ENCODE measurements around the gene ADGRF4.

GRCh38 chr6:47727391-47727790 is 29.0 kb downstream of the ADGRF4 start:
- TF ChIP-seq, protein P1, sequence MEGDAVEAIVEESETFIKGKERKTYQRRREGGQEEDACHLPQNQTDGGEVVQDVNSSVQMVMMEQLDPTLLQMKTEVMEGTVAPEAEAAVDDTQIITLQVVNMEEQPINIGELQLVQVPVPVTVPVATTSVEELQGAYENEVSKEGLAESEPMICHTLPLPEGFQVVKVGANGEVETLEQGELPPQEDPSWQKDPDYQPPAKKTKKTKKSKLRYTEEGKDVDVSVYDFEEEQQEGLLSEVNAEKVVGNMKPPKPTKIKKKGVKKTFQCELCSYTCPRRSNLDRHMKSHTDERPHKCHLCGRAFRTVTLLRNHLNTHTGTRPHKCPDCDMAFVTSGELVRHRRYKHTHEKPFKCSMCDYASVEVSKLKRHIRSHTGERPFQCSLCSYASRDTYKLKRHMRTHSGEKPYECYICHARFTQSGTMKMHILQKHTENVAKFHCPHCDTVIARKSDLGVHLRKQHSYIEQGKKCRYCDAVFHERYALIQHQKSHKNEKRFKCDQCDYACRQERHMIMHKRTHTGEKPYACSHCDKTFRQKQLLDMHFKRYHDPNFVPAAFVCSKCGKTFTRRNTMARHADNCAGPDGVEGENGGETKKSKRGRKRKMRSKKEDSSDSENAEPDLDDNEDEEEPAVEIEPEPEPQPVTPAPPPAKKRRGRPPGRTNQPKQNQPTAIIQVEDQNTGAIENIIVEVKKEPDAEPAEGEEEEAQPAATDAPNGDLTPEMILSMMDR (optimal IDR thresholded peaks at IDR 0.05 in 1 of 3, IDR thresholded peaks at IDR 0.05 in 1 of 3, conservative IDR thresholded peaks at IDR 0.05 in 1 of 3; ENCODE audit: extremely low read depth in 1 of 3, insufficient read depth in 2 of 3, low read length in 3 of 3) = no peak
- TF ChIP-seq EZH2 (IDR thresholded peaks at IDR 0.05; ENCODE audit: low read length) = no peak
